Stimulated activated CD8-positive, alpha-beta memory T cell treated with anti-CD3 and anti-CD28 coated beads, Interleukin-7, amount 100 ng/mL, for 1 hour (primary cell): ENCODE results near the gene CCDC61.

ENCODE experiments used
- DNase-seq, 2 donors: peaks; one replicate each; pipeline ENCODE4 v3.0.0-alpha.2; 2020; ENCODE audit warnings: low read depth in 2 of 2

Gene CCDC61, protein sequence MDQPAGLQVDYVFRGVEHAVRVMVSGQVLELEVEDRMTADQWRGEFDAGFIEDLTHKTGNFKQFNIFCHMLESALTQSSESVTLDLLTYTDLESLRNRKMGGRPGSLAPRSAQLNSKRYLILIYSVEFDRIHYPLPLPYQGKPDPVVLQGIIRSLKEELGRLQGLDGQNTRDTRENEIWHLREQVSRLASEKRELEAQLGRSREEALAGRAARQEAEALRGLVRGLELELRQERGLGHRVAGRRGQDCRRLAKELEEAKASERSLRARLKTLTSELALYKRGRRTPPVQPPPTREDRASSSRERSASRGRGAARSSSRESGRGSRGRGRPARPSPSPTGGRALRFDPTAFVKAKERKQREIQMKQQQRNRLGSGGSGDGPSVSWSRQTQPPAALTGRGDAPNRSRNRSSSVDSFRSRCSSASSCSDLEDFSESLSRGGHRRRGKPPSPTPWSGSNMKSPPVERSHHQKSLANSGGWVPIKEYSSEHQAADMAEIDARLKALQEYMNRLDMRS

DNA sequence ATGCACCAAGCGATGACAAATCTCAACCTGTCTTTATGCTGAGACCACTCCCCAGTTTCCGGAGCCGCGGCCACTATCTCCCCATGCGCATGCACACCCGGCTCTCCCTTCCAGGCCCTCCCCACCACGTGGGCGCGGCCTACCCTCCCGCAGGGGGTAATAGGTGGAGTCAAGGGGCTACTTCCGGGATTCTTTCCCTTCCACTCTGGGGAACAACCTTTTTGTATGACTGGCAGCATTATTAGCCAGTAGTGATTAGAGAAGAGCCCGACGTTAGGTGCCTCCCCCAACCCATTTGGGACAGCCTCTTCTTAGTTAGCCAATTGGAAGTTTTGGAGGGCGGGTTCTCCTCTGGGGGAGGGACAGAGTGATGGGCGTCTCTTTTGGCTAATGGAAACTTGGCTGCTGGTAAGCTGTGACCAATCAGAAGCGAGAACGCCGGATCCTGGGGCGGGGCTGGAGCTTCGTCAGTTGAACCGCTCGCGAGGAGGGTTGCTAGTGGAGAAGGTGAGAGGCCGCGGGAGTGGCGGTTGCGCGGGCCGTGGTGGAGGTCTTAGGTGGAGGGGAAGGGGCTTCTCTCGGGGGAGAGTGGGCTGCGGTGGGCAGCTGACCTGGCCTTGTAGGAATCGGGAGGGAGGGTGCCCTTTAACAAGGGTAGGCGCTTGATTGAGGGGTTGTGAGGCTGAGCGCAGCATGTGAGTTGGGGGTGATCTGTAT lies at the start of gene CCDC61:
CCDC61 (plus strand) TSS at position 470 of the 717 bp plus-strand sequence. CDS start 7,552 bp downstream, outside the sequence.
- DNase-seq = peak; percentile 90 to 92

DNA sequence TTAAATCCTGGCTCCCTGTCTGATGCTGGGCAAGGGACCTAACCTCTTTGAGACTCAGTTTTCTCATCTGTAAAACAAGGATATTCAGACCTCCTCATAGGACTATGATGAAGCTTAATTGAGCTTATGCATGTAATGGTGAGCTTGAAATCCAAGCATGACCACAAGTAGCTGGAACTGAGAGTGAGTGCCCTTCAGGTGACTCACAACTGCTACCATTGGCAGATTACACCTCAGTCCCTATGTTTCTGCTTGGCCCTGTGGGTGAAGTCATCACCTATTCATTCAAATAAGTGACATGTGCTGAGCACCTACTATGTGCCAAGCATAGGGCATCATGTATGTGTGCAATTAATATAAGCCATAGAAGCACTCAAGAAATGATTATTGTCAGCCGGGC lies 47.3 kb upstream of the CCDC61 start:
- DNase-seq = no peak

DNA sequence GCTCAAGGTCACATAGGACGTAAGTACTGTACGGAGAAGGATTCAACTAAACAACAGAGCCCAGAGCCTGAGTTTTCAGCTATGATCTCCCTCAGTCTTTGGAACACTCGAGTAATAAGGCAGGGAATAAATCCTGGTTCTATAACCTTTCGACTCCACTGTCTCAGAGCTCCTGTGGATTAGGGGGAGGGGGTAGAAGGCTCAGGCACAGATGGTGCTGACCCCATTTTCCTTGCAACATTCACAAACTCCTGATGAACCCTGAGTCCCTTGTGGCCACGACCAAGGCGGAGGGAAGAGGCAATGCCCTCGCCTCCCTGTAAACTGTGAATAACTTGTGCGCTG lies 43.0 kb upstream of the CCDC61 start:
- DNase-seq = no peak

DNA sequence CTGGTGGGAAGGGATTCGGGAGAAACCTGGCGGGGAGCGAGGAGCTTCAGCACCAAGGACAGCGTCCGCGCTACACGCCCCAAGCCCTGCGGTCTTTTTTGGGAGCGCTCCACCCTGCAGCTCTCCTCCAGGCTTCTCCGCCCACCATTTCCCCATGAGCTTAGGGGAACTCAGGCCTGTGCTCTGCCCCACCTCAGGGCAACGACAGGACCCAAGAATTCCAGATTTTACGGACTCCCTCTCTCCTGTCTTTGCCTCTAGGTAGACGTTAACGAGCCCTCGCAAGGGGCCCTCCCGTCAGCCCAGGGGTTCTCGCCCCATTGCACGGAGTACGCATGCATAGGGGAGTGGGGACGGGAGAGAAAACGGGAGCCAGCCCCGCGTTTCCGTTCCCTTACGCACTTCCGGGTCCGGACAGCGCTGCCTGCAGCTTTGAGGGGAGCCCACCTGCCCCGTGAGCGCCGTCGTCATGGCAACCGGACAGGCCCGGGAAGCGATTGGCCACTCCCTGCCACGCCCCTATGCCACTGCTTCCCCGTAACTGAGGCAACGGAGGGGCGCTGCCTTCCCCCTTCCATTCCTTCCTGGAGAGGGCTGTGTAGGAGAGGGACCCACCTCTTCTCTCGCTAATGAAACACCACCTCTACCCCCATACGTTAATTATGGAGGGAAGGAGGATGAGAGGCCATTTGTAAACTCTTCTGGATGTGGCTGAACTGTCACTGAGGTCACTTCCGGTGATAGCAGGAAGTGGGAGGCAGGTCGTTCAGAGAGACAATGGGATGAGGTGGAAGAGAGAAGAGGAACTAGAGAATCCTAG lies 42.4 kb upstream of the CCDC61 start:
- DNase-seq = no peak

DNA sequence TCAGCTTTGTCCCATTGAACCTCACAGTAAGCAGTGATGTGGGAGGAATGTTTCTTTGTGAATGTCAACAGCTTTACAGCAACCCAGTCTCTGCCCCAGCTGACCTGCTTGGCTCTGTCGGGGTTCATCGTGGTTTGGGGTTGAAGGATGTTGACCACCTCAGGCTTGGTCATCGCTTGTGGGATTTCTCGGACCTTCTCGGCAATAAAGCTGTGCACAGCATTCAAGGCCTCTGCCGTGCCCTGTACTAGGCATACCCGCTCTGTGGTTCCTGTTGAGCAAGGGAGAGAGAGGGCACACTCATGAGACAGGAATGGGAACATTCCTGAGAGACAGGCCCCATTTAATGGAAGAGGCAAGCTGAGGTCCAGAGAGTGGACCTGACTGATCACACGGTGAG lies 41.6 kb upstream of the CCDC61 start:
- DNase-seq = no peak

DNA sequence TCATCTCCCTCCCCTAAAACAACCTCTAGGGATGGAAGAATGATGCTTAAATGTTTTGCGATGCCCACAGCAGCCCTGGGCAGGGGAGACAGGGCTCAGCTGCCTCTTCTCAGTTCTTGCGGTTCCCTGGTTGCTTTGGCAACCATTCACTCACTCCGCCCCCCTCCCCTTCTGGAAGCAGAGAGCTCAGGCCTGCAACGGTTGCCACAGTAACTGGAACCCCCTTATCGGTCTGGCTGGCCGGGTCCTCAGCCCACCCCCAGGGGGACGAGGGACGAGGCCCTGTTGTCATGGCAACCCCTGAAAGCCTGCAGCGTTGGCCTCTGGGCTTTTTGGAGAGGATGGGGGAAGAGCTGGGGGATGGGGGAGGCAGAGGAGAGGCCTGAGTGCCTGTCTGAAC lies 41.1 kb upstream of the CCDC61 start:
- DNase-seq = no peak

DNA sequence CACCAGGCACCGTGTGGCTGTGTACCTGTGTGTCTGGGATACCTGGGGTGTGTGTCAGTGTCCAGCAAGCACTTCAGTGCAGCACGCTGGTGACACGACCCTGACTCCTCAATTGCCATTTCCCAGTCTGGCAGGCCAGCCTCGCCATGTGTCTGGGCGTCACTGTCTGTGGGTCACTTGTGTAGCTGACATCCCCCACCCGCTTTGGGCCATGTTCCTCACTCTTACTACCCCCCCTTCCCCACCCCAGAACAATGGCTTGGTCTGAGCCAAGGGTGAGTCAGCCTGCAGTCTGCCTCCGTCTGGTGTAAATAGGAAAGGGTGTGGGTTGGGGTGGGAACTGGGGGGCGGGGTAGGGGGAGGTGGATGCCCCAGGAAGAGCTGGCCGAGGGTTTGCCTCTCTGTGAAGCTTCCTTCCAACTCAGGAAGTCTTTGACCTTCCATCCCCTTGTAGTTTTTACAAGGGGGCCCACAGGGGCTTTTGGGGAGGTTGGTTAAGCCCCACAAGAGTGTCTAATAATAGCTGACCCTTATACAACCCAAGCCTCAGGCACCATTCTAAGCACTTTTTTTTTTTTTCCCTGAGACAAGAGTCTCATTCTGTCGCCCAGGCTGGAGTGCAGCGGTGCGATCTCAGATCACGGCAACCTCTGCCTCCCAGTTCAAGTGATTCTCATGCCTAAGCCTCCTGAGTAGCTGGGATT lies 39.2 kb upstream of the CCDC61 start:
- DNase-seq = no peak

DNA sequence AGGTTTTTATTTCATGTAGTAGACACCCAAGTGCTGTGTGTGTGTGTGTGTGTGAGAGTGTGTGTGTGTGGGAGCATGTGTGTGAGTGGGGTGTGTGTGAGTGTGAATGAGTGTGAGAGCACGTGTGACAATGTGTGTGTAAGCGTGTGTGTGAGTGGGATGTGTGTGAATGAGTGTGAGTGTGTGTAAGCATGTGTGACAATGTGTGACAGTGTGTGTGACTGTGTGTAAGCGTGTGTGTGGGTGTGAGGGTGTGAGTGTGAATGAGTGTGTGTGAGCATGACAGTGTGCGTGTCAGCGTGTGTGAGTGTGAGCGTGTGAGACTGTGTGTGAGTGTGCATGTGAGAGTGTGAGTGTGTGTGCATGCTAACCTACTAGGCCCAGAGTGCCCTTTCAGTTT lies 36.9 kb upstream of the CCDC61 start:
- no peak for DNase-seq

DNA sequence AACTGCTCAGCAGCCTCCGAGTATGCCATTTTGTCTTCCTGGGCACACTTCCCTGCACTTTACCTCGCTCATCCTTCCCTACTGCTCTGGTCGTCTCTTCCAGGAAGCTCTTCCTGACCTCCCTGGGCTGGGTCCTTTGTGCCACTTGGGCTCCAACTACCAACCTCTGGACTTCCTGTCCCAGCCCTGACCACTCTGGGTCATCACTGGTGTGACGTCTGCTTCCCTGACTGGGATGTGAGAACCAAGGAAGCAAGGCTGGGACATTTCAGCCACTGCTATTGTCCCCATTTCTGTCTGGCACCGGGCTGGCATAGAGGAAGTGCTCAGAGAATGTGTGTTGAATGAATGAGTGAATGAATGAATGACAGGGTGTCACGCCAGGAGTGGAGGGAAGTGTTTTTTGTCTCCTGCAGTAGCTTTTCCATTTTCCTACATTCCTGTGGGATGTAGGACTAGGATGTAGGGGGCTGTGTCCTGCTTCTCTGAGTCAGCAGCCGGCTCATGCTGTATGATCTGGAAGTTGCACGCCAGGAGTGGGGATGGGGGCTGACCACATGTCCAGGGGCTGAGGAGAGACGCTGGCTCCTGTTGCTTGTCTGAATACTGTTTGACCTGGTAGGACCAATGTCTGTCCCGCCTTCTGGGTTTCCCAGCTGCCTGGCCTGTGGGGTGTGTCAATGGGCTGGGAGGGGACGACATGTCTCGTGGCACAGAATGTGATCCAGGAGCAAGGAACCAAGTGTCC lies 36.3 kb upstream of the CCDC61 start:
- DNase-seq = no peak

DNA sequence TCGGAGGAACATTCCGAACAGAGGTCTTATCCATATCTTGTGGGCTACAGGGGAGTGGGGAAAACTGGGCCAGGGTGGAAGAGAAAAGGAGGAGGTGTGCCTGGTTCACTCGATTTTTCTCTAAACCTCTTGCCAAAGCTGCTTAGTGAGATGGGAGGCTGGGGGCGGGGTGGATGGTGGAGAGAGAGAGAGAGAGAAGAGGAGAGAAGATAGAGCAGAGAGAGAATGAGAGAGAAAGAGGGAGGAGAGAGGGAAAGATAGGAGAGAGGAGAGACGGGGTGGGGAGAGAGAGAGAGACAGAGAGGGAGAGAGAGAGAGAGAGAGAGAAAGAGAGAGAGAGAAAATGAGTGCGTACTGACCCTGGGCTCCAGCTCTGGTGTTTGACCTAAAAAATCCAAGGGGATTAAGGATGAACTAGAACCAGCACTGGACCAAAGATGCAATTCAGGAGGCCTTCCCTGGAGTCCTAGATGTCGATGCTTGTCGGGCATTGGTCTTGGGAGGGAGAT lies 35.7 kb upstream of the CCDC61 start:
- no peak for DNase-seq

DNA sequence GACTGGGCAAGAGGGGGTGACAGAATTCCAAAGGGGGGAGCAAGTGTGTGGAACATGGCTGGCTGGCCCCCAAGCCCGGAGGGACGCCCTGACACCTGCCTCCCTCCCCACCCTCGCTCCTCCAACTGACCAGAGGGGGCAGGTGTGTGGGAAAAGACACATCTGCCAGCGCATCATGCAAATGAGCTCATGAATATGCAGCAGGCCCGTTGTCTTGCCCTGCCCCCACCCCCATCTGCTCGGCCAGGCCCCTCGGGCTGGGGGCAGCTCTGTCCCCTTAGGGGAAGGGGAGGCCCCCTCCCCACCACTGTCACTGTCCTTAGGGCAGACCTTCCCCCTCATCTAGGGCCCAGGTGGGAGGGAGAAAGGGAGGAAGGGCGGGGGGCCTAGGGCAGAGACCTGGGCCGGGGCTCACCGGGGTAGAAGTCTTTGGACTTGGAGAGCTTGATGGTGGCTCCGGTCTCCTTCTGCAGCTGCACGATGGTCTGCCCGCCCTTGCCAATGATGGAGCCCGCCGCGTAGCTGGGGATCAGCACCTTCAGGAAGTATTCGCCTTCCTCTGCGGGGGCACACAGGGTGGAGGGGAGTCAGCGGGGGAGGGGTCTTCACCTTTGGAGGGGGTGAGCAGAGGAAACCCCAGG lies 34.6 kb upstream of the CCDC61 start:
- DNase-seq = no peak

DNA sequence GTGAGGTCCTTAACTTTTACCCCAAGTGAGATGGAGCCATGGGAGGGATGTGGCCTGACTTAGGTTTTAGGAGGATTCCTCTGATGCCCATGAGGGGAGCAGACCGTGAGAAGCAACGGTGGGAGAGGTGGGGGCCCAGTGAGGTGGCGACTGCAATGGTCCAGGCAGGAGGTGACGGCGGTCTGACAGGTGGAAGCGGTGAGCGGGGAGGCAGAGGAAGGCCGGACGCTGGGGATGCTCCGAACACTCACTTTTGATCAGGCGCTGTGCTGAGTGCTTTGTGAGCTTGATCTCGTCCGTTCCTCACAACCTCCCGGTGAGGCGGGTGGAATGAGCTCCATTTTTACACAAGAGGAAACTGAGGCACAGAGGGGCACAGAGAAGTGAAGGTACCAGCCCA lies 33.2 kb upstream of the CCDC61 start:
- DNase-seq = no peak

DNA sequence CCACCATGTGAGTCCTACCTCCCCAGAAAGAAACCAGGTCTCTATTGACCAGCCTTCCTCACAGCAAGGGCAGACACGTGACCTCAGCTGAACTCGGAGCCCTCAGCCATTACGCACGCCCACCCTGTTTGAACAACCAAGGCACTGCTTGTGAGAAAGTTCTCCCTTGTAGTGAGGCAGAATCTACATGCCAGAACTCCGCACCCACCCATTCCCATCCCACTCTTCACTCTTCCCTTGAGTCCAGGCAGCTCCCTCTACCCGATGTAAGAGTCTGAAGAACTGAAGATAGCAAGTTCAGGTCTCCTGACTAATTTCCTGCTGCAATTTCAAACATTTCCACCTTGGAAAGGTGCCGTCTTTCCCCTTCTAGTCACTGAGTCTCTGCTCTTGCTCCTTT lies 28.0 kb upstream of the CCDC61 start:
- no peak for DNase-seq

DNA sequence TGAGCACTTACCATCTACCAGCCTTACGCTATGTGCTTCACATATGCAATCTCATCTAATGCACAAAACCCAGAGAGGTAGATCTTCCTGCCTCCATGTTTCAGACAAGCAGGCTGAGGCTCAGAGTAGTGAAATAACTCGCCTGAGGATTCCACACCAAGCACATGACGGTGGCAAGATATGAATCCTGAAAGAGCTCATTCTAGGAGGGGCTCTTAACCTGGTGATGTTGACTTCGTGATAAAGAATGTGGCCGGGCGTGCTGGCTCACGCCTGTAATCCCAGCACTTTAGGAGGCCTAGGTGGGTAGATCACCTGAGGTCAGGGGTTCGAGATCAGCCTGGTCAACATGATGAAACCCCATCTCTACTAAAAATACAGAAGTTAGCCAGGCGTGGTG lies 26.6 kb upstream of the CCDC61 start:
- DNase-seq = no peak

DNA sequence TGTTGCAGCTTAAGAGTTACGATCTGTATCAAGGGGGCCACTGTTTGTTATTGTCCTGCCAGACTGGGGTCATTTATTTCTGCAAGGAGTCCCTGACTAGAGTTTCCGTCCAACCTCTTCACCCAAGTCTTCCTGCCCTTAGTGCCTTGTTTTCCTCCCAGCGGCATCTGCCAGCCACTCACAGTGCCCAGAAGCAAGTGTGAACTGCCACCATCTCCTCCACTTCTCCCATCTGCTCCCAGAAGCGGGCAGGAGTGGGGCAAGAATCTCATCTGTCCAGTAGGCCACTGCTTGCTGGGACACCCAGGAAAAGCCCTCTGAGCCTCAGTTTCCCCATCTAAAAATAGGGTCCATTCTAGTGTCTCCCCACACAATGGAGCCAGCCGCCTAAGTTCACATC lies 25.6 kb upstream of the CCDC61 start:
- DNase-seq = no peak

DNA sequence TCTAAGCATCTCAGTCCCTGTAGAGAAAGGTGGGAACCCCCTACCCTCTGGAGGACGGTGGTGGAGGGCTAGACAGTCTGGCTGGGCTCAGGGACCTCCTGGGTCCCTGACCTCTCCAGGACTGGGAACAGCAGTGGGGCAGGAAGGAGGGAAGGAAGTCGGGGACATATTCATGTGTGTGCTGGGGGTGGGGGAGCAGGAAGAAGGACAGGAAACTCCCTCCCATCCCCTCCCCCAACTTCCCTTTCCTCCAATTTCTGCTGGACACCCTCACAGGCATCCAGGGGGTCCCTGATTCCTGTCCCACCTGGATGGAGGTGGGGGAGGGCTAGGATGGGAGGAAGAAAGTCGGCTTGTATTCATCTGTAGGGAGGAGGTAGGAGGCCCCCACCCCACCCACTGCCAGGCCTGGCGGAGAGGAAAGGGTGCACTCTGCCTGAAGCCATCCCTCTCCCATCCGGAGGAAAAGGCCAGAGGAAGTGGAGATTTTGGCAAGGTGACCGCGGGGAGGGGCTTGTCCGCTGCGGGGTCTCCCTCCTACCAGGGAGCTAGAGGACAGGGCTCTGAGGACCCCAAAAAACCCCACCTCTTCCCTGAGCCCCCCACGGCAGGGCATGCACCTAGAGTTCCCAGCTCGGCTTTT lies 23.9 kb upstream of the CCDC61 start:
- no peak for DNase-seq

DNA sequence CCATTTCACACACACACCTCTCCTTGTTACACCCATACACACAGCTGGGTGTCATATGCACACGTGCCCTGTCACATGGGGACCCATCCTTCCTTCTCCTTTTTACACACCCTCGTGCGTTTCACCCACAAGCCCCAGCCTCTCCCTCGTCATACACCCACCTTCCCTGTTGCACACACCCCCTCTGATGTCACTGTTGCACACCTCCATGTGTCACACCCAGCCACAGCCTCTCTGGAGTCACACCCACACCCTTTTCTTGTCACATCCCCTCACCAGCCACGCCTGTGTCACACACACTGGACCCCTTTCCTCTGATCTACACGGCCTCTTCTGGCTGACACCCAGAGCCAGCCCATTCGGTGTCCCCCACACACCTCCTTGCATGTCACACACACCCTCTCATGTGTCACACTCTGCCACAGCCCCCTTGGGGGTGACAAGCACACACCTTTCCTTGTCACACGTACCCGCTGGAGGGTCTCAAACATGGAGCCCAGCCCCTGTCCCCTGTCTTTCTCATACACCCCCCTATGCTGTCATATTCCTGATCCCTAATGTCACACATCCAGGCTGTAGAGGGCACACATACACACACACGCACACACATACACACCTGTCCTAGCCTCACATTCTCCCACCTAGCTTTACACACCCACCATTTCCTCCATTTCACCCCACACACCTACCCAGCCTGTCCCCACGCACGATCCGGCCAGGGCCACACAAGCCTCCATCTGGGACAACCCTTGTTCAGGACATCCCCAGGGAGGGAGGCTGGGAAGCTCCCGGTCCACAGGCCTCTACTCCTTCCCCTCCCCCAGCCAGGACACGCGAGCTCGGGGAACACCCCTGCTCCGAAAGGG lies 23.0 kb upstream of the CCDC61 start:
- no peak for DNase-seq

DNA sequence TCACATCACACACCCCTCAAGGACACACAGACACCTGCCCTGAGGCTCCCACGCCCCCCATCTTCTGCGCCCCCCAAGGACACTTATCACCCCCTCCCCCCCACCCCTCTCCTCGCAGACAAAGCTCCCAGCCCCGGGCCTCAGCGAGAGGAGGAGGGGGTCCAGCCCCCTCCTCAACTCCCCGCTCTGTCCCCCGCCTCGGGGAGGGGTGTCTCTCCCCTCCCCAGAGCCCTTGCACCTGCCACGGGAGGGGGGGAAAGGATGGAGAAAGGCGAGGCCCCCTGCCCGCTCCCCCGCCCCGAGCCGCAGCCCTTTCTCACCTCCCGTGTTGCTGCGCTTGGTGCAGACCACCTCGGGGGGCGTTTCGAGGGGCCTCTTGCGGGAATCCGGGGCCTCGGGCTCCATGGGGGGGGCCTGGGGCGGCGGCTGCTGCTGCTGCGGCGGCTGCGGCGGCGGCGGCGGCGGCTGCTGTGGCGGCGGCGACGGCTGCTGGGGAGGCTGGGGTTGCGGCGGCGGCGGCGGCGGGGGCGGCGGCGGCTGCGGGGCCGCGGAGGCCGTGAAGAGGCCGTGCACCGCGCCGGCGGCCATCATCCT lies 22.2 kb upstream of the CCDC61 start:
- no peak for DNase-seq
